Osteoblast (primary cell): Measurements from ENCODE around the gene FMO3. TPM values are rescaled to one million over a fixed set of nuclear protein-coding genes. Genes with fewer than 3 reads are reported as not detected.

Source experiments
- DNase-seq: peaks from one replicate; pipeline ENCODE4 v3.0.0; 2011; ENCODE audit warnings: low spot score, mixed read lengths; ENCODE audit not compliant: insufficient read length; ENCODE audit errors: missing footprints
- H2AFZ ChIP-seq: 2 replicates; pipeline ENCODE4 v1.6.0; 2011; ENCODE audit warnings: mild to moderate bottlenecking, low read length
- H3K27ac ChIP-seq: 2 replicates; pipeline ENCODE4 v1.5.1; 2011; ENCODE audit warnings: mild to moderate bottlenecking, low read depth, low read length, moderate library complexity
- H3K27me3 ChIP-seq: 2 replicates; pipeline ENCODE4 v1.6.0; 2012; ENCODE audit warnings: mild to moderate bottlenecking, control low read depth, inconsistent platforms, low read length, moderate library complexity; ENCODE audit not compliant: insufficient read depth
- H3K36me3 ChIP-seq: 2 replicates; pipeline ENCODE4 v1.5.1; 2011; ENCODE audit warnings: mild to moderate bottlenecking, low read length, control low read depth, moderate library complexity; ENCODE audit not compliant: insufficient read depth
- H3K4me1 ChIP-seq: 2 replicates; pipeline ENCODE4 v1.5.1; 2011; ENCODE audit warnings: mild to moderate bottlenecking, low read length, control low read depth, moderate library complexity; ENCODE audit not compliant: insufficient read depth
- H3K4me2 ChIP-seq: 2 replicates; pipeline ENCODE4 v1.6.0; 2011; ENCODE audit warnings: mild to moderate bottlenecking, low read length; ENCODE audit not compliant: insufficient read depth
- H3K4me3 ChIP-seq: fragments of 200-600 bp; sonication (generic); 3 replicates; pipeline ENCODE4 v1.5.1; 2012; ENCODE audit warnings: mild to moderate bottlenecking, low read length, inconsistent platforms; ENCODE audit not compliant: insufficient read depth
- H3K79me2 ChIP-seq: 2 replicates; pipeline ENCODE4 v1.6.0; 2012; ENCODE audit warnings: mild to moderate bottlenecking, low read length, control low read depth, inconsistent platforms; ENCODE audit not compliant: insufficient read depth
- H3K9me3 ChIP-seq: 2 replicates; pipeline ENCODE4 v1.5.1; 2011; ENCODE audit warnings: low read depth, low read length, control low read depth
- H4K20me1 ChIP-seq: 2 replicates; pipeline ENCODE4 v1.6.0; 2012; ENCODE audit warnings: mild to moderate bottlenecking, low read length, control low read depth; ENCODE audit not compliant: insufficient read depth
- CTCF ChIP-seq: IDR thresholded peaks from 2 replicates; pipeline ENCODE4 v1.5.1; 2011; ENCODE audit warnings: mild to moderate bottlenecking, low read depth, low read length, moderate library complexity; ENCODE audit errors: extremely low read depth
- total RNA-seq: library from RNA; depleted of rRNA; stranded (reverse); fragments of >200 nt; gene quantifications from 2 replicates; pipeline ENCODE4 v1.2.3, GENCODE V29; 2012

FMO3 gene
- total RNA-seq, 1 donor, result 44.5 TPM

GRCh38 chr1:171140956-171141687, 50.4 kb downstream of the FMO3 start:
- TF ChIP-seq CTCF, result no peak

GRCh38 chr1:171141688-171142415, 51.1 kb downstream of the FMO3 start:
- Histone ChIP-seq H2AFZ (peak overlapping the region; percentile 50), H3K4me3 (peak overlapping the region; percentile 4), H3K36me3 (no peaks in the 10 kb centered on the region), H4K20me1 (no peaks in the 10 kb centered on the region), H3K79me2 (no peaks in the 10 kb centered on the region), H3K27ac (peak overlapping the region; percentile 68), H3K4me1 (peaks cover 20% of the 10 kb centered on the region), H3K4me2 (peak overlapping the region; percentile 44), H3K27me3 (no peaks in the 10 kb centered on the region), H3K9me3 (no peaks in the 10 kb centered on the region)
- TF ChIP-seq CTCF, result peak; percentile 41
- peak; percentile 43 for DNase-seq

More at GRCh38 chr1:171140956-171141687, 50.4 kb downstream of the FMO3 start:
- H3K9me3 ChIP-seq, result no peaks in the 10 kb centered on the region
- H4K20me1 ChIP-seq, result no peaks in the 10 kb centered on the region
- peak; percentile 31 for DNase-seq
- peaks cover 20% of the 10 kb centered on the region for H3K4me1 ChIP-seq
- H3K4me2 ChIP-seq, result peak overlapping the region; percentile 44
- peak overlapping the region; percentile 49 for H3K27ac ChIP-seq
- H3K36me3 ChIP-seq, result no peaks in the 10 kb centered on the region
- no peaks in the 10 kb centered on the region for H3K27me3 ChIP-seq
- no peaks in the 10 kb centered on the region for H3K79me2 ChIP-seq
- no peak overlapping the region for H2AFZ ChIP-seq
- no peak overlapping the region for H3K4me3 ChIP-seq

GRCh38 chr1:171142416-171143385, 52.0 kb downstream of the FMO3 start:
- Histone ChIP-seq H2AFZ (peak overlapping the region; percentile 62), H3K36me3 (no peaks in the 10 kb centered on the region), H3K9me3 (no peaks in the 10 kb centered on the region), H3K4me2 (peak overlapping the region; percentile 44), H3K27me3 (no peaks in the 10 kb centered on the region), H3K27ac (peak overlapping the region; percentile 68), H3K4me1 (peaks cover 20% of the 10 kb centered on the region), H3K79me2 (no peaks in the 10 kb centered on the region), H3K4me3 (peak overlapping the region; percentile 4), H4K20me1 (no peaks in the 10 kb centered on the region)
- TF ChIP-seq CTCF, result no peak
- DNase-seq, result peak; percentile 76
